Activated T-cell treated with anti-CD3 and anti-CD28 coated beads, Interleukin-2, amount 50 U/mL, for 1 hour (primary cell): ENCODE results near the gene ELP4.

Experiments used
- DNase-seq: peaks from one replicate; pipeline ENCODE4 v3.0.0-alpha.2; 2020

The ELP4 gene

DNA sequence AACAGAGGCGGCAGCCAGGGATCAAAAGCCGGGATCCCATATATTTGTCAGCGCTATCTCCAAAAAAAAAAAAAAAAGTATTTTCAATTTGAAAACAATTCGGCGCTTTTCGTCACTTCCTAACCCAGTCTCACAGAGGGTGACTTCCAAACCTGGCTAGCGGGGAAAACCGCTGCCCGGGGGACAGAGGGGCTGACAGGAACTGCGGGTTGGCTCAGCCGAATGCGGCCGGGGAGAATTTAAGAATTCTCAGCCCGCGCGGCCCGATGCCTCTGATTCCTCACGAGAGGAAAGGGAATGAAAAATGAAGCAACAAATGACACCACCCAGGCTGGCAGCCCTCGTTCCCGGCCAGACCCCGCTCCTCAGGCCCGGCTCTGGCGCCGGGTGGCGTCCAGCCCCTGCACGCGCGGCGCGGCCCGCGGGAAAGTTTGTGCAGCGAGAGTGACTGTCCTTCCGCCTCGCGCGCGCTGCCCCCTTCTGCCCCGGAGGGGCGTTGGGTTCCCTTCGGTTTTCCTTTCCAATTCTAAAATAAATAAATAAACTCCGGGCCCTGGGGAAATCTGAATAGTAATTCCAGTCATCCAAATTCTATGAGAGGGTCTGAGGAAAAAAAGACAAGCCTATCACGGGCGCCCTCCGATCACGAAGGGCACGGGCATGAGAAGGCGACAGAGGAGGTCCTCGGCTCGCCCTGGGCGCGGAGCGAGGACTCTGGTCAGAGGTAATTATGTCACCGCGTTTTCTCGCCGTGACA is 306.3 kb downstream of the ELP4 start:
- no peak for DNase-seq

GRCh38 chr11:31816468-31817053 is 307.0 kb downstream of the ELP4 start:
- no peak for DNase-seq

GRCh38 chr11:31817054-31817620 is 307.6 kb downstream of the ELP4 start:
- DNase-seq, result no peak

- no peak for DNase-seq
Observed at GRCh38 chr11:31817621-31818424, 308.3 kb downstream of the ELP4 start.

GRCh38 chr11:31818425-31818755 is 308.8 kb downstream of the ELP4 start:
- no peak for DNase-seq

DNA sequence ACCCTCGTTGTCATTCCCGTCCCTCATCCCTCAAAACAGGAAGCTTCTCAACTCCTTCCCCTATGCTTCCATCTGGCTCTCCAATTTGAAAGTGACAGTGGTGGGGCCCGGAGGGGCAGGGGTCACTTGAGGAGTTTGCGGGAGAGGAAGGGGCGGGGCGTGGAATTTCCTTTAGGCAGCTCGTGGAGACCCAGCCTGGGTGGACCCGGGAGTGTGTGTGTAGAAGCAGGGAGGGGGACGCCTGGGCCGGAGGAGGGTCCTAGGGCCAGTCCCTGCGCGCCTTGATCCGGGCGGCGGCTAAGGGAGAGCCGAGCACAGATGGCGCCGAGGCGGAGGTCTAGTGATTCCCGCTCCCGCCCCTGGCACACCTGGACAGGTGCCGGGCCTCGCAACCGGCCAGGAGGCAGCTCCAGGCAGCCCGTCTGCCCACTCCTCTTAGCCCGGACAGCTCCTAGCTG is 309.3 kb downstream of the ELP4 start:
- no peak for DNase-seq

- DNase-seq, result no peak
Observed at GRCh38 chr11:31819621-31820437, 310.3 kb downstream of the ELP4 start.

- no peak for DNase-seq
Observed at GRCh38 chr11:31820438-31820818, 310.9 kb downstream of the ELP4 start.

DNA sequence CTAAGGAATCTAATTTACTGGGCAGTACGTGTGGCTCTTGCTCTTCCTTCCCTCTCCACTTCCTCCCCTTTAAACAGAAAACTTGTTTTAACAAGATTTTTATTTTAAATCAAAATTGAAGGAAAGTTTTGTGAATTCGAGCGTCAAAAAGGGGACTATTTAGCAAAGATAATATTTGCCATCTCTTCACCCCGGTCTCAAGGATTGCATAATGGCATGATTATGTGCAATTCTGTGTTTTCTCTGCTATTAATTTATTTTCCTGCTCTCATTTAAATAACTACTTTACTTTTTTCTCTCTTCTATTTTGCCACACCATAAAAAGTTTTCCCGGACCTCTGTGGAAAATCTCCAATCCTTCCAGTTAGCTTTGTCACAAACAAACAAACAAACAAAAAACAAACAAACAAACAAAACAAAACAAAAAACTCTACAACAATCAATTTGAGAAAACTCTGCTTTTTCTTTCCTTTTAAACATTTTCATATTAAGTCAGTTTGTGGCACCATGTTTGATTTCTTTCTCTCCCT is 311.7 kb downstream of the ELP4 start:
- DNase-seq, result no peak

DNA sequence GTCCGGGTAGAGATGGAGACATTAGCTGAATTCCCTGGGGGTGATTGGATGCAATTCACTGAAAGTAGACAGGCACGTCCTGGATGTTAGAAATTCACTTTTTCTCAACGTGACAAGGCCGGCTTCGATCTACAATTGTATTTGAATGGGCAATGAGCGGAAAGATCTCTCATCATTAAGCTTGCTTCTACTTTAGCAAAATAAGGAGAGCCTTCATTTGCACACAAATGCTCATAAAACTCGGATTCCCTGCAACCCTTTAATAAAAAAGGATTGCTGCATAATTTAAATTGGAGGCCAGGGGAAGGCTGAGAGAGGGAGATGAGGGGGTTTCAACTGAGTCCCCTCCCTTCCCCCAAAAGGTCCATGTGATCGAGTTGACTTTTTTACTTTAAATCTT is 312.2 kb downstream of the ELP4 start:
- no peak for DNase-seq

GRCh38 chr11:31822175-31822926 is 312.8 kb downstream of the ELP4 start:
- no peak for DNase-seq

- no peak for DNase-seq
Observed at GRCh38 chr11:31822927-31823643, 313.5 kb downstream of the ELP4 start.

- DNase-seq, result no peak
Observed at GRCh38 chr11:31823644-31824331, 314.2 kb downstream of the ELP4 start.

GRCh38 chr11:31824332-31824878 is 314.8 kb downstream of the ELP4 start:
- no peak for DNase-seq

DNA sequence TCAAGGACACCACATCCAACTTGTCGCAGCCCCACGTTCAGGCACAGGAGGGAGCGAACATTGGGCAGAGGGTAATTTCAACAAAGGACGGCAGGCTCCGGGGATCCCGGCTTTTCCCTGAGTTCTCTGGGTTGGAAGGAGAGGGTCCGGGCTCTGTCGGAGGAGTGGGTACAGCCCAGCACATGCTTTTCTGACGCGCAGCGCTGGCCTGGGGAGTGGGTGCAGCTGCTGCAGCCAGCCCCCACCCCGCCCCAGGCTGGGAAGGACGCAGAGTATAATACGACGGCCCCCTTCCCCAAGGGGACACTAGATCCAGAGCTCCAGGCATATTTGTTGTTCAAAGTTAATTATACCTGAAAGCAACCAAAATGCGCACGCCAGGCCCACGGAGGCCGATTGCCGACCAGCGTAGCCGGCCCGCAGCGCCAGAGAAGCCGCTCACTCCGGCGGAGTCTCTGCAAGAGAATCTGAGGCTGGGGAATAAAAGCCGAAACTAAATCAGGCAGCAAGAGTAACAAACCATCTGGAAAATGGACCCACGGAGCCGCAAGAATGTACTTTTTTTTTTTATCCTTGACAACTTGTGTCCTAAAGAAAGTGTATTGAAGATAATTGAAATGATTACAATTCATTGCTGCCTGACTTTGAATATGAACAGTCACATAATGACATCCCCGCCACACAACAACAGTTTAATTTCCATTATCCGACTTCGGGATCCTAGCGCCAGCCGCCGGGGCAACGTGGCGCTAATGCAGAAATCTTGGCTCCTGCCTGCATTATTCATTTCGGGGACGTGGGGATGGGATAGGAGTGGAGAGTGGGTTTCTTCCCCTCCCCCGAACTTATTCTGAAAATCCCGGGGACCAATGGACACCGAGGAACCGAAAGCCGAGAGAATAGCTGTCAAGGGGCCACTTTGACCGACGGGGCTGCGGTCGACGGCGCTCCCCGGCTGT is 315.6 kb downstream of the ELP4 start:
- DNase-seq, result no peak

DNA sequence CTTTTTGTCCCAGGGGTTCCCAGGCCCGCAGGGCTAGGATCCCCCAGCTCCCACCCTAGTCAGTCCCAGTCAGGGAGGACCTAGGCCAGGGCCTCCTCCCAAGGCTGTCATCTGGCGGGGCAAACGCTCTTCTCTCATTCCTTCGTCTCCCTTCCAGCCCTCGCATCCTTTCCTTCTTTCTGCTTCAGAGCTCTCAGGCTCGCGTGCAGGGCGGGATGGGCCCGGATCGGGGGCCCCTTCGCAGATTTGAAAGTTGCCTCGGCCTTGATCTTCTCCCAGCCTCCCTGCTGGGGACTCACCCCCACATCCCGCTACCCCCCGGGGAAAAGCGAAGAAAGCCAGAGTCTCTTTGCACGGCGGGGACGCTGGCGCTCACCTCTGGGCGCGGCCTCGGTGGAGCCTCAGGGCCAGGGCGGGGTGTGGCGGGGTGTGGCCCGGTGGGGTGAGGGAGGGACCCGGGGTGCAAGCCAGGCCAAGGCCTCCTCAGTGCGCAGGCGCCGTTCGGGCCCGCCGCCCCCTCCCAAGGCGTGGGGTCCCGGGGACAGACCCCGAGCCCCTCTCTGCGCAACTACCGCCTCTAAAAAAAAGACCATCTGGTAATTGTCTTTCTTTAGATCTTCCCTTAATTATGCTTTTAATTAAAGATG is 316.4 kb downstream of the ELP4 start:
- DNase-seq, result no peak

DNA sequence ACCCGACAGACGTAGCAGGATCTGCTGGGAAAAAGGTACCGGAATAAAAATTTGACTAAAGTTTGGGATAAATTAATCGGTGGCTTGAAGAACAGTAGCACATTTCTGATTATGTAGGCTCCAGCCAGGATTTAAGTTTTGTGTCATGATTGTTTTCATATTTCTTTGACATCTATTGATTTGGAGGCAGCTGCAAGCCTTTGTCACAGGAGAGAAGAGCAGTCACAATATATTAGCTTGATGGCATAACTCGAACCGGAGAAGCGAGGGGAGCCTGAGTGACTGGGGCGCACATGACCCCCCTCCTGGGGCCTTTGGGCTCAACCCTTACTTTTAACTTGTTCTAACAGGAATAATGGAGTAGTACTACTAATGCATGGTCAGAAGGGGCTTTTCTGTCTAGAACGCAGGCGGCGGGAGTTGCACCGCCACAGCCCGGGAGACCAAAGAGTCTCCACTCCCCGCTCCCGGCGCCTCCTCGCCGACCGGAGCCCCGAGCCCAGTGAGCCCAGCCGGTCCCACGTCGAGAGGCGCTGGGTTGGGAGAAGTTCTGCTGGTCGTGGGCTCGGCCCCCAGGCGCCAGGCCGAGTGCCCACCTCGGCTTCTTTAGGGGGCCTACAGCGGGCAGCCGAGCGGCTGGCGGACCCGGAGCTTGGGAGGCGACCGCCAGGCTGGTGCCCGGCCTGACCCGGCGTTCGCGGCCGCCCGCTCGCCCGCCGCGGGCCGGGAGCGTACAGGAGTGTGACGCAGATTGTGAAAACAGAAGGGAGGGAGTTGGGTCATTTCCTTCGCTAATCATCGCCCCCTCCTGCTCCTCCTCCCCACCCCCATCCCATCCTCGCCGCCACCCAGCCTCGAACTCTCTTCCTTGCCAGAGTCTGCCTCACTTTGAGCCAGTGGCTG is 317.2 kb downstream of the ELP4 start:
- DNase-seq, result no peak
